ENCODE measurements around the gene TPST2.

GRCh38 chr22:26525946-26526564 is 63.9 kb downstream of the TPST2 start:
- no peak for TF ChIP-seq PAX5 (IDR thresholded peaks at IDR 0.05; ENCODE audit: insufficient read depth, low read length, severe bottlenecking)
- TF ChIP-seq POLR2A (IDR thresholded peaks at IDR 0.05; ENCODE audit: low read depth, low read length), result no peak
- no peak for TF ChIP-seq POLR2AphosphoS5 (IDR thresholded peaks at IDR 0.05; ENCODE audit: low read depth, low read length)
